NCI-H146 treated with DMSO at 0.1 percent for 48 hours (cell line): ENCODE results near the gene EDEM2.
"Not testable (repeated sequence)": the region's sequence is repeated elsewhere in the genome, so short reads cannot be mapped to it uniquely, and the experiment has no call there.

ENCODE experiments used
- DNase-seq: peaks from one replicate; lab custom pipeline; 2025; ENCODE audit not compliant: unreplicated experiment; lab: John Stamatoyannopoulos, UW

EDEM2 gene

GRCh38 chr20:35171438-35171752 lies 24.3 kb upstream of the EDEM2 start:
- DNase-seq, result no peak

- not testable (repeated sequence) for DNase-seq
Measured at GRCh38 chr20:35168701-35169409, 21.7 kb upstream of the EDEM2 start.

- no peak for DNase-seq
Measured at GRCh38 chr20:35167787-35168186, 20.7 kb upstream of the EDEM2 start.

- no peak for DNase-seq
Measured at GRCh38 chr20:35166242-35166830, 19.2 kb upstream of the EDEM2 start.

- DNase-seq, result no peak
Measured at GRCh38 chr20:35165221-35166185, 18.4 kb upstream of the EDEM2 start.

- DNase-seq, result not testable (repeated sequence)
Measured at GRCh38 chr20:35164531-35164930, 17.4 kb upstream of the EDEM2 start.

- DNase-seq, result not testable (repeated sequence)
Measured at GRCh38 chr20:35160341-35160740, 13.2 kb upstream of the EDEM2 start.

GRCh38 chr20:35156978-35157377 lies 9.8 kb upstream of the EDEM2 start:
- DNase-seq, result no peak

GRCh38 chr20:35155936-35156335 lies 8.8 kb upstream of the EDEM2 start:
- no peak for DNase-seq

GRCh38 chr20:35151736-35152135 lies 4.6 kb upstream of the EDEM2 start:
- DNase-seq, result no peak

GRCh38 chr20:35150846-35151579 lies 3.9 kb upstream of the EDEM2 start:
- DNase-seq, result no peak

- DNase-seq, result not testable (repeated sequence)
Measured at GRCh38 chr20:35147575-35148071, 487 bp upstream of the EDEM2 start.

- DNase-seq, result peak; percentile 66
Measured at GRCh38 chr20:35146299-35146919, 727 bp downstream of the EDEM2 start.

- peak; percentile 73 for DNase-seq
Measured at GRCh38 chr20:35145141-35145564, 2.0 kb downstream of the EDEM2 start.

- no peak for DNase-seq
Measured at GRCh38 chr20:35144694-35145093, 2.4 kb downstream of the EDEM2 start.

GRCh38 chr20:35135867-35136586 lies 11.1 kb downstream of the EDEM2 start:
- no peak for DNase-seq

GRCh38 chr20:35134880-35135279 lies 12.3 kb downstream of the EDEM2 start:
- DNase-seq, result no peak

- DNase-seq, result no peak
Measured at GRCh38 chr20:35134472-35134871, 12.7 kb downstream of the EDEM2 start.

GRCh38 chr20:35133735-35134134 lies 13.4 kb downstream of the EDEM2 start:
- no peak for DNase-seq

GRCh38 chr20:35133031-35133430 lies 14.1 kb downstream of the EDEM2 start:
- DNase-seq, result no peak
